MM.1S (cell line): ENCODE measurements around the gene ASIC5.
"Not testable (repeated sequence)": the region's sequence is repeated elsewhere in the genome, so short reads cannot be mapped to it uniquely, and the experiment has no call there.

Source experiments
- DNase-seq: peaks from one replicate; pipeline ENCODE4 v3.0.0-alpha.2; 2015
- H2AFZ ChIP-seq: fragments of 300-600 bp; sonication (generic); 2 replicates; pipeline ENCODE4 v1.6.0; 2016; ENCODE audit warnings: antibody characterized with exemption, low read length
- H3F3A ChIP-seq: fragments of 300-600 bp; sonication (generic); 2 replicates; pipeline ENCODE4 v1.6.1; 2016; ENCODE audit warnings: mild to moderate bottlenecking, antibody characterized with exemption, low read length, moderate library complexity, mixed read lengths; ENCODE audit not compliant: insufficient read depth
- H3K27ac ChIP-seq: fragments of 300-600 bp; sonication (generic); 2 replicates; pipeline ENCODE4 v1.5.1; 2016; ENCODE audit warnings: mild to moderate bottlenecking, low read length
- H3K27me3 ChIP-seq: fragments of 300-600 bp; sonication (generic); replicated peaks from 2 replicates; pipeline ENCODE4 v1.6.0; 2016; ENCODE audit warnings: low read length; ENCODE audit not compliant: insufficient read depth
- H3K36me3 ChIP-seq: fragments of 300-600 bp; sonication (generic); replicated peaks from 2 replicates; pipeline ENCODE4 v1.6.1; 2016; ENCODE audit warnings: mild to moderate bottlenecking, low read length, mixed read lengths; ENCODE audit not compliant: insufficient read depth
- H3K4me1 ChIP-seq: fragments of 300-600 bp; sonication (generic); 2 replicates; pipeline ENCODE4 v1.6.1; 2016; ENCODE audit warnings: low read length, mixed read lengths
- H3K4me2 ChIP-seq: fragments of 300-600 bp; sonication (generic); 2 replicates; pipeline ENCODE4 v1.6.0; 2016; ENCODE audit warnings: low read depth, low read length
- H3K4me3 ChIP-seq: fragments of 300-600 bp; sonication (generic); 2 replicates; pipeline ENCODE4 v1.5.1; 2016; ENCODE audit warnings: low read length, mixed read lengths
- H3K79me2 ChIP-seq: fragments of 300-600 bp; sonication (generic); 2 replicates; pipeline ENCODE4 v1.6.1; 2016; ENCODE audit warnings: mixed run types, low read length, mixed read lengths
- H3K9ac ChIP-seq: fragments of 300-600 bp; sonication (generic); 2 replicates; pipeline ENCODE4 v1.6.1; 2016; ENCODE audit warnings: low read length, mixed read lengths
- H3K9me2 ChIP-seq: fragments of 300-600 bp; sonication (generic); replicated peaks from 2 replicates; pipeline ENCODE4 v1.6.1; 2016; ENCODE audit warnings: mild to moderate bottlenecking, low read length, mixed read lengths; ENCODE audit not compliant: insufficient read depth
- H3K9me3 ChIP-seq: fragments of 300-600 bp; sonication (generic); replicated peaks from 2 replicates; pipeline ENCODE4 v1.6.1; 2016; ENCODE audit warnings: mild to moderate bottlenecking, low read length, mixed read lengths; ENCODE audit not compliant: insufficient read depth
- H4K20me1 ChIP-seq: fragments of 300-600 bp; sonication (generic); 2 replicates; pipeline ENCODE4 v1.6.1; 2016; ENCODE audit warnings: mild to moderate bottlenecking, low read length, moderate library complexity, mixed read lengths; ENCODE audit not compliant: insufficient read depth
- CTCF ChIP-seq: fragments of 300-600 bp; sonication (generic); IDR thresholded peaks from 2 replicates; pipeline ENCODE4 v1.5.1; 2016; ENCODE audit warnings: antibody characterized with exemption, low read length, mixed read lengths
- EZH2 ChIP-seq: fragments of 300-600 bp; sonication (generic); optimal IDR thresholded peaks from 2 replicates; pipeline ENCODE3; 2017; ENCODE audit warnings: low read depth, mild to moderate bottlenecking, antibody characterized with exemption, low read length, mixed read lengths
- EZH2phosphoT487 ChIP-seq: fragments of 300-600 bp; sonication (generic); IDR thresholded peaks from 2 replicates; pipeline ENCODE4 v1.6.1; 2018; ENCODE audit warnings: antibody characterized with exemption, low read length

ASIC5 gene

GRCh38 chr4:155799116-155799793 is 66.8 kb downstream of the ASIC5 start:
- no peaks in the 10 kb centered on the region for H4K20me1 ChIP-seq
- H3K36me3 ChIP-seq = no peaks in the 10 kb centered on the region
- no peaks in the 10 kb centered on the region for H3K27me3 ChIP-seq
- H3K9me3 ChIP-seq = no peaks in the 10 kb centered on the region
- no peak overlapping the region for H3K4me3 ChIP-seq
- H3F3A ChIP-seq = no peaks in the 10 kb centered on the region
- no peak overlapping the region for H2AFZ ChIP-seq
- TF ChIP-seq CTCF = no peak
- TF ChIP-seq EZH2phosphoT487 = no peak
- no peak for TF ChIP-seq EZH2
- no peak overlapping the region for H3K27ac ChIP-seq
- no peak overlapping the region for H3K4me2 ChIP-seq
- H3K9me2 ChIP-seq = no peaks in the 10 kb centered on the region
- DNase-seq = no peak
- H3K79me2 ChIP-seq = no peaks in the 10 kb centered on the region
- H3K9ac ChIP-seq = no peak overlapping the region
- H3K4me1 ChIP-seq = no peaks in the 10 kb centered on the region

- not testable (repeated sequence) for H3F3A ChIP-seq, H3K9me3 ChIP-seq, H3K4me2 ChIP-seq, H3K4me1 ChIP-seq, H3K9ac ChIP-seq, H3K27ac ChIP-seq, H3K4me3 ChIP-seq, H2AFZ ChIP-seq, H4K20me1 ChIP-seq, DNase-seq, H3K27me3 ChIP-seq, H3K36me3 ChIP-seq, H3K9me2 ChIP-seq, H3K79me2 ChIP-seq
These were observed 68.5 kb downstream of the ASIC5 start for GRCh38 chr4:155797581-155797980.

GRCh38 chr4:155795991-155796390 is 70.1 kb downstream of the ASIC5 start:
- Histone ChIP-seq H3F3A (no peaks in the 10 kb centered on the region), H3K36me3 (no peaks in the 10 kb centered on the region), H3K27me3 (no peaks in the 10 kb centered on the region), H3K27ac (no peak overlapping the region), H3K9me2 (no peaks in the 10 kb centered on the region), H3K9ac (no peak overlapping the region), H3K9me3 (no peaks in the 10 kb centered on the region), H2AFZ (no peak overlapping the region), H3K4me3 (no peak overlapping the region), H3K4me1 (no peaks in the 10 kb centered on the region), H3K79me2 (no peaks in the 10 kb centered on the region), H3K4me2 (no peak overlapping the region), H4K20me1 (no peaks in the 10 kb centered on the region)
- TF ChIP-seq CTCF (peak; percentile 48), EZH2 (no peak)
- peak; percentile 37 for DNase-seq

- H3K9ac ChIP-seq = no peak overlapping the region
- no peaks in the 10 kb centered on the region for H3K9me2 ChIP-seq
- no peak overlapping the region for H2AFZ ChIP-seq
- no peaks in the 10 kb centered on the region for H3K9me3 ChIP-seq
- H3K79me2 ChIP-seq = no peaks in the 10 kb centered on the region
- H3K27me3 ChIP-seq = no peaks in the 10 kb centered on the region
- no peak overlapping the region for H3K4me2 ChIP-seq
- peaks cover under 1% of the 10 kb centered on the region; the same call in 1 of the 2 replicates for H3K4me1 ChIP-seq
- no peaks in the 10 kb centered on the region for H4K20me1 ChIP-seq
- H3K27ac ChIP-seq = no peak overlapping the region
- no peak overlapping the region for H3K4me3 ChIP-seq
- no peak for TF ChIP-seq EZH2phosphoT487
- no peak for TF ChIP-seq CTCF
- TF ChIP-seq EZH2 = no peak
- no peak for DNase-seq
- no peaks in the 10 kb centered on the region for H3K36me3 ChIP-seq
- no peaks in the 10 kb centered on the region for H3F3A ChIP-seq
These were observed 71.4 kb downstream of the ASIC5 start for GRCh38 chr4:155794589-155795236.
